ENCODE results near the gene HELZ2. TPM values are rescaled to one million over a fixed set of nuclear protein-coding genes. Genes with fewer than 3 reads are reported as not detected.

Gene HELZ2
- polyA plus RNA-seq, 3 donors = 3.0 to 15.5 (median 3.3) TPM

DNA sequence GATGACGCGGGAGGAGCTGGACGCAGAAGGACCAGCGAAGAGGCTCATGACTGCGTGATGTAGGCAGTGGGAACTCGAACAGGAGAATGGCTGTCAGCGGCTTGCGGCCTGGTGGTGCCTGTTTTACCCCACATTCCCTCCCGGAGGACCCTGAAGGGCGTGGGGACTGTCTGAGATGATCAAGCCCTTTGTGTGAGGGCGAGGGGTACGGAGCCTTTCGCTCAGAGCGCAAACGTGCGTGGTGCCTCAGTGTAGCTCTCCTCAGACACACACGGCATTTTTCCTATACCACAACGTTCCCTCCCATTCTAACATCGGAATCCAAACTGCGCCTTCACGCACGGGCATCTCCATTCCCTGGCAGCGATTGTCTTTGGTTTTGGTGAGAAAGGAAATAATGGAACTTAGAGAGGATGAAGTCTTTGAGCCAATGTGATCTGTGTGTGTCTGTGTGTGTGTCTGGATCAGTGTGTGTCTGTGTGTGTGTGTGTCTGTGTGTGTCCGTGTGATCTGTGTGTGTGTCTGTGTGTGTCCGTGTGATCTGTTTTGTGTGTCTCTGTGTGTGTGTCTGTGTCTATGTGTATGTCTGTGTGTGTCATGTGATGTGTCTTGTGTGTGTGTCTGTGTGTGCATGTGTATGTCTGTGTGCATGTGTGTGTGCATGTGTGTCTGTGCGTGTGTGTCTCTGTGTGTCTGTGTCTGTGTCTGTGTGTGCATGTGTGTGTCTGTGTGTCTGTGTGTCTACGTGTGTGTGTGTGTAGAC lies 42.2 kb downstream of the HELZ2 start:
- Histone ChIP-seq H3K79me2 (ENCODE audit: insufficient read depth, low read length) (no peaks in the 10 kb centered on the region), H3K27me3 (ENCODE audit: control insufficient read depth in 2 of 2, insufficient read depth in 2 of 2, low read length in 2 of 2) (no peaks in the 10 kb centered on the region), H3K4me3 (replicated peaks in 1 of 3; ENCODE audit: low read depth in 2 of 3, low read length in 3 of 3) (no peak overlapping the region), H3K4me1 (ENCODE audit: control insufficient read depth in 1 of 2, insufficient read depth in 2 of 2, low read length in 2 of 2) (peaks cover 7 to 8% of the 10 kb centered on the region in 2 donors), H2AFZ (ENCODE audit: insufficient read depth, low read depth, low read length, poor library complexity, severe bottlenecking) (no peak overlapping the region), H3K36me3 (replicated peaks in 1 of 2; ENCODE audit: control insufficient read depth in 1 of 2, insufficient read depth in 2 of 2, low read length in 2 of 2) (no peaks in the 10 kb centered on the region), H3K4me2 (replicated peaks; ENCODE audit: extremely low read depth, low read length, poor library complexity, severe bottlenecking) (no peak overlapping the region), H4K20me1 (ENCODE audit: insufficient read depth, low read length) (no peaks in the 10 kb centered on the region), H3K27ac (ENCODE audit: low read depth in 1 of 2, low read length in 2 of 2) (no peak overlapping the region), H3K9me3 (replicated peaks in 1 of 2; ENCODE audit: control insufficient read depth in 1 of 2, insufficient read depth in 1 of 2, low read length in 2 of 2) (no peaks in the 10 kb centered on the region), H3K9ac (ENCODE audit: insufficient read depth, low read length, poor library complexity, severe bottlenecking) (no peak overlapping the region)
- peaks cover 8% of the 10 kb centered on the region for H3K4me1 Mint-ChIP-seq
- DNase-seq = no peak
- peak overlapping the region in 1 of 7 donors; percentile 0 for H3K27ac Mint-ChIP-seq
- 88% methylated on average over 13 of the region's 27 CpGs for WGBS (ENCODE audit: insufficient coverage)
- H3K36me3 Mint-ChIP-seq = peaks cover 0 to 2% of the 10 kb centered on the region in 2 donors
- TF ChIP-seq, protein P1, sequence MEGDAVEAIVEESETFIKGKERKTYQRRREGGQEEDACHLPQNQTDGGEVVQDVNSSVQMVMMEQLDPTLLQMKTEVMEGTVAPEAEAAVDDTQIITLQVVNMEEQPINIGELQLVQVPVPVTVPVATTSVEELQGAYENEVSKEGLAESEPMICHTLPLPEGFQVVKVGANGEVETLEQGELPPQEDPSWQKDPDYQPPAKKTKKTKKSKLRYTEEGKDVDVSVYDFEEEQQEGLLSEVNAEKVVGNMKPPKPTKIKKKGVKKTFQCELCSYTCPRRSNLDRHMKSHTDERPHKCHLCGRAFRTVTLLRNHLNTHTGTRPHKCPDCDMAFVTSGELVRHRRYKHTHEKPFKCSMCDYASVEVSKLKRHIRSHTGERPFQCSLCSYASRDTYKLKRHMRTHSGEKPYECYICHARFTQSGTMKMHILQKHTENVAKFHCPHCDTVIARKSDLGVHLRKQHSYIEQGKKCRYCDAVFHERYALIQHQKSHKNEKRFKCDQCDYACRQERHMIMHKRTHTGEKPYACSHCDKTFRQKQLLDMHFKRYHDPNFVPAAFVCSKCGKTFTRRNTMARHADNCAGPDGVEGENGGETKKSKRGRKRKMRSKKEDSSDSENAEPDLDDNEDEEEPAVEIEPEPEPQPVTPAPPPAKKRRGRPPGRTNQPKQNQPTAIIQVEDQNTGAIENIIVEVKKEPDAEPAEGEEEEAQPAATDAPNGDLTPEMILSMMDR (IDR thresholded peaks at IDR 0.05) = no peak
- H3K27me3 Mint-ChIP-seq (ENCODE audit: low read depth in 3 of 3) = peaks cover 7 to 25% (median 13%) of the 10 kb centered on the region in 3 donors
- peaks cover 0 to 3% (median 0%) of the 10 kb centered on the region in 7 donors for H3K9me3 Mint-ChIP-seq
- no peak overlapping the region for H3K4me3 Mint-ChIP-seq
- intact Hi-C loops (cut with micrococcal nuclease) = loop anchor here in 1 of 2 donors (10.0 kb wide), 1 partner anchor 333 kb away; the partner anchor contains the start of genes ABHD16B and TPD52L2

DNA sequence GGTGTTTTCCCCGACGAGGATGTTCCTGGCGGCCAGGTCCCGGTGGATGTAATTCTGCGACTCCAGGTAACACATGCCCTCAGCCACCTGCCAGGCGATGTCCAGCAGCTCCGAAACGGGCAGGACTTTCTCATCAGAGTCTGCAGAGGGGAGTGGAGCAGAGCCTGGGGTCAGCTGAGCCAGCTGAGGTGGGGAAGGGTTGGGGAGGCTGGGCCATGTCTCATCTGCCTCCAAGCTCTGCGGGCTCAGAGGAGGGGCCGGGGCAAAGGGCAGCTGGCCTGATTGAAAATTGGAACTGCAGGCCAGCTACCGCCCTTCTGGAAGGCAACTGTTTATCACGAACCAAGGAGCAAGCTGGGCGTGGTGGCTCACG lies 43.3 kb downstream of the HELZ2 start:
- intact Hi-C loops (cut with micrococcal nuclease) = loop anchor here in 1 of 2 donors (10.0 kb wide), 1 partner anchor 334 kb away; the partner anchor contains the start of genes ABHD16B and TPD52L2
- DNase-seq = no peak
- H3K9me3 Mint-ChIP-seq = peaks cover 0 to 3% (median 0%) of the 10 kb centered on the region in 7 donors
- peak overlapping the region in 1 of 7 donors; percentile 54 for H3K27ac Mint-ChIP-seq
- H3K9ac ChIP-seq (ENCODE audit: insufficient read depth, low read length, poor library complexity, severe bottlenecking) = no peak overlapping the region
- H3K4me2 ChIP-seq (replicated peaks; ENCODE audit: extremely low read depth, low read length, poor library complexity, severe bottlenecking) = no peak overlapping the region
- WGBS (ENCODE audit: insufficient coverage) = 92% methylated on average over 10 of the region's 14 CpGs
- no peak overlapping the region for H3K4me3 ChIP-seq (replicated peaks in 1 of 3; ENCODE audit: low read depth in 2 of 3, low read length in 3 of 3)
- H4K20me1 ChIP-seq (ENCODE audit: insufficient read depth, low read length) = no peaks in the 10 kb centered on the region
- no peaks in the 10 kb centered on the region for H3K36me3 ChIP-seq (replicated peaks in 1 of 2; ENCODE audit: control insufficient read depth in 1 of 2, insufficient read depth in 2 of 2, low read length in 2 of 2)
- peaks cover 5 to 8% of the 10 kb centered on the region in 2 donors for H3K4me1 ChIP-seq (ENCODE audit: control insufficient read depth in 1 of 2, insufficient read depth in 2 of 2, low read length in 2 of 2)
- peaks cover 7 to 26% (median 13%) of the 10 kb centered on the region in 3 donors for H3K27me3 Mint-ChIP-seq (ENCODE audit: low read depth in 3 of 3)
- H2AFZ ChIP-seq (ENCODE audit: insufficient read depth, low read depth, low read length, poor library complexity, severe bottlenecking) = no peak overlapping the region
- H3K27me3 ChIP-seq (ENCODE audit: control insufficient read depth in 2 of 2, insufficient read depth in 2 of 2, low read length in 2 of 2) = no peaks in the 10 kb centered on the region
- H3K4me1 Mint-ChIP-seq = peaks cover 7% of the 10 kb centered on the region
- no peak overlapping the region for H3K27ac ChIP-seq (ENCODE audit: low read depth in 1 of 2, low read length in 2 of 2)
- no peak overlapping the region for H3K4me3 Mint-ChIP-seq
- no peaks in the 10 kb centered on the region for H3K36me3 Mint-ChIP-seq
- no peaks in the 10 kb centered on the region for H3K79me2 ChIP-seq (ENCODE audit: insufficient read depth, low read length)
- TF ChIP-seq, protein P1 (IDR thresholded peaks at IDR 0.05) = no peak
- no peaks in the 10 kb centered on the region for H3K9me3 ChIP-seq (replicated peaks in 1 of 2; ENCODE audit: control insufficient read depth in 1 of 2, insufficient read depth in 1 of 2, low read length in 2 of 2)

Data from CD14-positive monocyte (primary cell).